Measurements from ENCODE around the gene C8G.

C8G gene

DNA sequence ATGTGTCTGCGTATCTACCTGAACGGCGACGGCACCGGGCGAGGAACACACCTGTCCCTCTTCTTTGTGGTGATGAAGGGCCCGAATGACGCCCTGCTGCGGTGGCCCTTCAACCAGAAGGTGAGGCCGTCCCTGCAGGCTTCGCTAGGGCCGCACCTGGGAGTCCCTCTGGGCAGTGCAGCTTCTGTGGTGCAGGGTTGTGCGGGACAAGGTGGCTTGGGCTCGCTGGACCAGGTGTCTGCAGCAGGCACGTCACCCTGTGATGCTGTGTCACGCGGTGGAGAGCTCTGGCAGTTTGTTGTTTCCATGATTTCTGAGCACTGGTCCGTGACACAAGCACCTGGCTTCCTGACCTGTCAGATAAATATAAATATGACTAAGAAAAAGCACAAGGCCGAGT is 21.2 kb upstream of the C8G start:
- Histone ChIP-seq H3K9me3 (ENCODE audit: low read depth, low read length) (no peaks in the 10 kb centered on the region), H3K27ac (no peak overlapping the region), H3K9ac (ENCODE audit: insufficient read length) (no peak overlapping the region), H3K4me3 (no peak overlapping the region), H3K36me3 (ENCODE audit: insufficient read depth, low read length) (peaks cover 24% of the 10 kb centered on the region; the same call in 1 of the 2 replicates)
- DNase-seq (ENCODE audit: low read depth, low spot score), result no peak
- TF ChIP-seq POLR2AphosphoS5 (IDR thresholded peaks at IDR 0.05; ENCODE audit: borderline replicate concordance, low read depth, low read length), result no peak
- no peak for TF ChIP-seq FOXP2 (optimal IDR thresholded peaks at IDR 0.05; ENCODE audit: control extremely low read depth, extremely low read length, insufficient read depth)
- no peak for TF ChIP-seq EZH2 (IDR thresholded peaks at IDR 0.05)

DNA sequence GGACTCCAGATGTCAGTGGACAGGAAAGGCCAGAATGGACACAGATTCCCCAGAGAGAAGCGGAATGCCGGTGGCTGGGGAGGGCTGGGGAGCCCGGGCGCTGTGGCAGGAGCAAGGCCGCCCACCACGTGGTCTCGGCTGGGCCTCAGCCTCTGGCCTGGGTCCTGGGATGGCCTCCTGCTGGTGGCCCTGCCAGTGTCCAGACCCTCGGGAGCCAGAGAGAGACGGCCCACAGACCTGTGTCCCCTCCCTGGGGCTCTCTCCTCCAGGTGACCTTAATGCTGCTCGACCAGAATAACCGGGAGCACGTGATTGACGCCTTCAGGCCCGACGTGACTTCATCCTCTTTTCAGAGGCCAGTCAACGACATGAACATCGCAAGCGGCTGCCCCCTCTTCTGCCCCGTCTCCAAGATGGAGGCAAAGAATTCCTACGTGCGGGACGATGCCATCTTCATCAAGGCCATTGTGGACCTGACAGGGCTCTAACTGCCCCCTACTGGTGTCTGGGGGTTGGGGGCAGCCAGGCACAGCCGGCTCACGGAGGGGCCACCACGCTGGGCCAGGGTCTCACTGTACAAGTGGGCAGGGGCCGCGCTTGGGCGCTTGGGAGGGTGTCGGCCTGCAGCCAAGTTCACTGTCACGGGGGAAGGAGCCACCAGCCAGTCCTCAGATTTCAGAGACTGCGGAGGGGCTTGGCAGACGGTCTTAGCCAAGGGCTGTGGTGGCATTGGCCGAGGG is 19.5 kb upstream of the C8G start:
- Histone ChIP-seq H3K9ac (ENCODE audit: insufficient read length) (no peak overlapping the region), H3K27ac (no peak overlapping the region), H3K9me3 (ENCODE audit: low read depth, low read length) (no peaks in the 10 kb centered on the region), H3K4me3 (no peak overlapping the region), H3K36me3 (ENCODE audit: insufficient read depth, low read length) (peaks cover 13% of the 10 kb centered on the region; the same call in 1 of the 2 replicates)
- TF ChIP-seq EZH2 (IDR thresholded peaks at IDR 0.05), result no peak
- TF ChIP-seq POLR2AphosphoS5 (IDR thresholded peaks at IDR 0.05; ENCODE audit: borderline replicate concordance, low read depth, low read length), result no peak
- no peak for TF ChIP-seq FOXP2 (optimal IDR thresholded peaks at IDR 0.05; ENCODE audit: control extremely low read depth, extremely low read length, insufficient read depth)
- no peak for DNase-seq (ENCODE audit: low read depth, low spot score)

DNA sequence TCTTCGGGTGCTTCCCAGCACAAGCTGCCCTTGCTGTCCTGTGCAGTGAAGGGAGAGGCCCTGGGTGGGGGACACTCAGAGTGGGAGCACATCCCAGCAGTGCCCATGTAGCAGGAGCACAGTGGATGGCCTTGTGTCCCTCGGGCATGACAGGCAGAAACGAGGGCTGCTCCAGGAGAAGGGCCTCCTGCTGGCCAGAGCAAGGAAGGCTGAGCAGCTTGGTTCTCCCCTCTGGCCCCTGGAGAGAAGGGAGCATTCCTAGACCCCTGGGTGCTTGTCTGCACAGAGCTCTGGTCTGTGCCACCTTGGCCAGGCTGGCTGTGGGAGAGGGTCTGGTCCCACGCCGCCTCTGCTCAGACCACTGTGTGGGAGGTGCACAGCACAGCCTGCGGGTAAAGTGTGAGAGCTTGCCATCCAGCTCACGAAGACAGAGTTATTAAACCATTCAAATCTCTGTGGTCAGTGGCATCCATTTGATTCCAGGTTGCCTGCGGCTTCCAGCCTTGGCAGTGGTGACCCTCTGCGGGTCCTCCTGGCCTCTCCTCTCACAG is 18.8 kb upstream of the C8G start:
- H3K36me3 ChIP-seq (ENCODE audit: insufficient read depth, low read length), result peaks cover 7% of the 10 kb centered on the region; the same call in 1 of the 2 replicates
- no peak for TF ChIP-seq POLR2AphosphoS5 (IDR thresholded peaks at IDR 0.05; ENCODE audit: borderline replicate concordance, low read depth, low read length)
- no peak for TF ChIP-seq EZH2 (IDR thresholded peaks at IDR 0.05)
- no peak for TF ChIP-seq FOXP2 (optimal IDR thresholded peaks at IDR 0.05; ENCODE audit: control extremely low read depth, extremely low read length, insufficient read depth)

DNA sequence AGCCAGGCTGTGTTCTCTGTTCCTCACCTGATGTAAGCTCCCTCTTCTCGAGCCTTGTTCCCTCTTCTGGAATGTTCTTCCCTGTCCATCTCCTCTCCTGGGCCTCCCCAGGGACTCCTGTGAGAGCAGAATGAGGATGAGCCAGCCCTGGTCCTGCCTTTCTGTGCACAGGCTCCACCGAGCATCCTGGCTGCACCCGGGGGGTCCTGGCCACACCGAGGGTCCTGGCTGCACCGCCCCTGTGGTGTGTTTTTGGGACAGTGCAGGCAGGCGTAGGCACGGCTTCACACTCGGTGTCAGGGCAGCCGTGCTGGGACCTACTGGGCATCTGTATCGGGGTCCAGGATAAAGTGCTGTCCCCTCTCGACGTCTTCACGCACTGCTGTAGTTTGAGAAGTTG is 18.3 kb upstream of the C8G start:
- Histone ChIP-seq H3K27ac (no peak overlapping the region), H3K9ac (ENCODE audit: insufficient read length) (no peak overlapping the region), H3K36me3 (ENCODE audit: insufficient read depth, low read length) (peaks cover 6% of the 10 kb centered on the region; the same call in 1 of the 2 replicates), H3K9me3 (ENCODE audit: low read depth, low read length) (no peaks in the 10 kb centered on the region), H3K4me3 (no peak overlapping the region)
- TF ChIP-seq POLR2AphosphoS5 (IDR thresholded peaks at IDR 0.05; ENCODE audit: borderline replicate concordance, low read depth, low read length) (no peak), FOXP2 (optimal IDR thresholded peaks at IDR 0.05; ENCODE audit: control extremely low read depth, extremely low read length, insufficient read depth) (no peak), EZH2 (IDR thresholded peaks at IDR 0.05) (no peak)
- no peak for DNase-seq (ENCODE audit: low read depth, low spot score)

More for the DNA sequence above, 18.8 kb upstream of the C8G start:
- no peak for DNase-seq (ENCODE audit: low read depth, low spot score)
- Histone ChIP-seq H3K4me3 (no peak overlapping the region), H3K9ac (ENCODE audit: insufficient read length) (no peak overlapping the region), H3K27ac (no peak overlapping the region), H3K9me3 (ENCODE audit: low read depth, low read length) (no peaks in the 10 kb centered on the region)

DNA sequence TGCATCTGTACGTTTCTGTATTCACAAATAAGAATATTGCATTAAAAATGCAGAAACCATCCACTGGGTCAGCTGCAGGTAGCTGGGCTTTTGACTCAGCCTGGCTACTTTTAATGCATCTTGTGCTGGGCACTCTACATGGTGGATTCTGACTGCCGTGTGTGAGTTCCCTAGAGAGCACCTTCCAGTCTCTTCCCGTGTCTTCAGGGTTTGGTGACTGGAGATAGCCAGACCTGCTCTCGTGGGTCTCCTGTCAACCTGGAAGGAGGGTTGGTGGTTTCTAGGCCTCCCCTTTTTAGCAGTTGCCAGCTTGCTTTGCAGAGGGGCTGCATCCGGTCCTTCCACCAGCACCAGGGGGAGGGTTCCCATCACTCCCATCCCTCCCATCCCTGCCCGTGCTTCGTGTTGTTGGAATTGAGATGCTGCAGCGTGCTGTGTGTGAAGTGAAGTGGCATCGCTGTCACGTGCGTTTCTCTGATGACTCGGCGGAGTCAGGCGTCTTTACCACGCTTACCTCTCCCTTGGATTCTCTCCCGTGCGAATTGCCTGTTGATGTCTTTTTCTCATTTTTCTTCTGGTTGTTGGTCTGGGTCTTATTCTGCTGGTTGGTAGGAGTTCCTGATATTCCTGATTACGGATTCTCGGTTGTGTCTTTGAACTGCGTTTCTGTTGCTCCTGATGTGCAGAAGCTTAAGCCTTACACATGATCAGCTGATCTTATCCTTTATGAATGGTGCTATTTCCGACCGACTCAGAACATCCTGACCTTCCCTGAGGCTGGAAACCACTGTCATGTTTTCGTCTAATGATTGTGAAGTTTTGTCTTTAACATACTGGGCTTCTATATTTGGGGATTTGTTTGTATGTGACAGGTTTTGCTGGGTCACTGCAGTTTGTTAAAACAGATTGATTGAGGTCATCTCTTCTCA is 17.4 kb upstream of the C8G start:
- no peak overlapping the region for H3K9ac ChIP-seq (ENCODE audit: insufficient read length)
- no peak overlapping the region for H3K27ac ChIP-seq
- no peaks in the 10 kb centered on the region for H3K9me3 ChIP-seq (ENCODE audit: low read depth, low read length)
- H3K4me3 ChIP-seq, result no peak overlapping the region
- no peak for DNase-seq (ENCODE audit: low read depth, low spot score)
- TF ChIP-seq POLR2AphosphoS5 (IDR thresholded peaks at IDR 0.05; ENCODE audit: borderline replicate concordance, low read depth, low read length) (no peak), FOXP2 (optimal IDR thresholded peaks at IDR 0.05; ENCODE audit: control extremely low read depth, extremely low read length, insufficient read depth) (no peak), EZH2 (IDR thresholded peaks at IDR 0.05) (no peak)
- peaks cover 6% of the 10 kb centered on the region for H3K36me3 ChIP-seq (ENCODE audit: insufficient read depth, low read length)

DNA sequence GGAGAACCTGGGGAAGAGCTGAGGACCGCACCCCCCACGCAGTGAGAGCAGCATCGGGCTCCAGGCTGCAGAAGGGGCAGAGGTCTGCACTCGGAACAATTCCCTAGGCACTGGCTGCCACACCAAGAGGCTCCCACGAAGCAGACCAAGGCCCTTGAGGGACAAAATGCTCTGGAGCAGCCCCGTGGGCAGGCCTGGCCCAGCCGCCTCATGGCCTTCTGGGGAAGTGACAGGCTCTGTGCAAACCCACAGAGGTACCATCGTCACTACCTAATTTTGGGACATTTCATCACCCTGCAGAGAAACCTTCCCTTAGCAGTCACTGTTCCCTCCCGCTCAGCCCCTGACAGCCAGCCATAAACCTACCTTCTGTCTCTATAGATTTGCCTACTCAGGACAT is 16.5 kb upstream of the C8G start:
- no peak overlapping the region for H3K4me3 ChIP-seq
- H3K27ac ChIP-seq, result 0 out of 2 replicates have a peak overlapping the region, but pooled peaks have one; percentile 31
- no peak for TF ChIP-seq POLR2AphosphoS5 (IDR thresholded peaks at IDR 0.05; ENCODE audit: borderline replicate concordance, low read depth, low read length)
- no peak for TF ChIP-seq FOXP2 (optimal IDR thresholded peaks at IDR 0.05; ENCODE audit: control extremely low read depth, extremely low read length, insufficient read depth)
- no peak for TF ChIP-seq EZH2 (IDR thresholded peaks at IDR 0.05)
- no peaks in the 10 kb centered on the region for H3K9me3 ChIP-seq (ENCODE audit: low read depth, low read length)
- no peak overlapping the region for H3K9ac ChIP-seq (ENCODE audit: insufficient read length)
- DNase-seq (ENCODE audit: low read depth, low spot score), result no peak
- H3K36me3 ChIP-seq (ENCODE audit: insufficient read depth, low read length), result peaks cover 9% of the 10 kb centered on the region

DNA sequence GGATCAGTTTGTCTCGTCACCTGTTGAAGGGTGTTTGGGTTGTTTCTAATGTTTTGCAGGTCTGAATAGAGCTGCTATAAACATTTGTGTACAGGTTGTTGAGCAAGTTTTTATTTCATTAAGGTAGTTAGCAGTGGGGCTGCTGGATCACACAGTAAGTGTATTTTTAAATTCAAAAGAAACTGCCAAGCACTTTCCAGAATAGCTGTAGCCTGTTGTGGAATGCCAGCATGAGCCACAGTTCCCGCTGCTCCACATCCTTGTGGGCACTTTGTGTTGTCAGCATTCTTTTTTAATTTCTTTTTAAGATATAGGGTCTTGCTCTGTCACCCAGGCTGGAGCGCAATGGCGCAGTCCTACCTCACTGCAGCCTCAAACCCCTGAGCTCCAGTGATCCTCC is 15.0 kb upstream of the C8G start:
- Histone ChIP-seq H3K9ac (ENCODE audit: insufficient read length) (no peak overlapping the region), H3K9me3 (ENCODE audit: low read depth, low read length) (no peaks in the 10 kb centered on the region), H3K4me3 (no peak overlapping the region), H3K27ac (no peak overlapping the region), H3K36me3 (ENCODE audit: insufficient read depth, low read length) (peaks cover 4% of the 10 kb centered on the region)
- no peak for DNase-seq (ENCODE audit: low read depth, low spot score)
- TF ChIP-seq EZH2 (IDR thresholded peaks at IDR 0.05) (no peak), POLR2AphosphoS5 (IDR thresholded peaks at IDR 0.05; ENCODE audit: borderline replicate concordance, low read depth, low read length) (no peak), FOXP2 (optimal IDR thresholded peaks at IDR 0.05; ENCODE audit: control extremely low read depth, extremely low read length, insufficient read depth) (no peak)

DNA sequence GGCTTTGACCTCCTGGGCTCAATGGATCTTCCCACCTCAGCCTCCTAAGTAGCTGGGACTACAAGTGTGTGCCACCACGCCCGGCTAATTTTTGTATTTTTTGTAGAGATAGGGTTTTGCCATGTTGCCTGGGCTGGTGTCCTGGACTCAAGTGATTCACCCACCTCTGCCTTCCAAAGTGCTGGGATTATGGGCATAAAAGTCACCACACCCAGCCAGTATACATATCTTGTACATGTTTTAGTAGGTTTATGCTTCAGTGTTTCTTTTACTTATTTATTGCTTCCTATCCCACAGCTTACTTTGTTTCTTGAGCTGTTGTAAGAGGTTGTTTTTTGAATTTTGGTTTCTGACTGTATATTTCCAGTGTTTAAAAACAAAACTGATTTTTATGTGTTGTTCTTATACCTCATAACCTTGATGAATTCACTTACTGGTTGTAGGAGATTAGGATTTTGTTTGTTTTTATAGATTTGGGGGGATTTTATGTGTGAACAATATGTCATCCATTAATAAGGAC is 13.4 kb upstream of the C8G start:
- Histone ChIP-seq H3K4me3 (no peak overlapping the region), H3K36me3 (ENCODE audit: insufficient read depth, low read length) (peaks cover 4% of the 10 kb centered on the region; the same call in 1 of the 2 replicates), H3K9ac (ENCODE audit: insufficient read length) (no peak overlapping the region), H3K27ac (no peak overlapping the region), H3K9me3 (ENCODE audit: low read depth, low read length) (no peaks in the 10 kb centered on the region)
- no peak for TF ChIP-seq FOXP2 (optimal IDR thresholded peaks at IDR 0.05; ENCODE audit: control extremely low read depth, extremely low read length, insufficient read depth)
- TF ChIP-seq POLR2AphosphoS5 (IDR thresholded peaks at IDR 0.05; ENCODE audit: borderline replicate concordance, low read depth, low read length), result no peak
- no peak for TF ChIP-seq EZH2 (IDR thresholded peaks at IDR 0.05)
- no peak for DNase-seq (ENCODE audit: low read depth, low spot score)

Measured in SK-N-MC (cell line).